Chondrocyte (in vitro differentiated cells): Measurements from ENCODE around the gene TMEM121B. TPM values are rescaled to one million over a fixed set of nuclear protein-coding genes. Genes with fewer than 3 reads are reported as not detected.

Experiments
- DNase-seq: peaks from one replicate; pipeline ENCODE4 v3.0.0; 2021; ENCODE audit warnings: mixed read lengths, low spot score
- H3K27ac Mint-ChIP-seq: one replicate; pipeline ENCODE4 v1.8.0; 2021; ENCODE audit warnings: mild to moderate bottlenecking, moderate library complexity, mixed read lengths; ENCODE audit not compliant: unreplicated experiment
- H3K27me3 Mint-ChIP-seq: 2 replicates; pipeline ENCODE4 v1.8.0; 2021; ENCODE audit warnings: low read depth, mixed read lengths
- H3K36me3 Mint-ChIP-seq: 2 replicates; pipeline ENCODE4 v1.8.0; 2021; ENCODE audit warnings: low read depth, mixed read lengths
- H3K4me1 Mint-ChIP-seq: 2 replicates; pipeline ENCODE4 v1.8.0; 2021; ENCODE audit warnings: low read depth, mild to moderate bottlenecking, mixed read lengths
- H3K4me3 Mint-ChIP-seq: one replicate; pipeline ENCODE4 v1.8.0; 2021; ENCODE audit warnings: mild to moderate bottlenecking, moderate library complexity, mixed read lengths; ENCODE audit not compliant: unreplicated experiment
- H3K9me3 Mint-ChIP-seq: 2 replicates; pipeline ENCODE4 v1.8.0; 2021; ENCODE audit warnings: low read depth, mixed read lengths
- CTCF ChIP-seq: fragments of 200-600 bp; sonication (generic); IDR thresholded peaks from 2 replicates; pipeline ENCODE4 v1.5.0; 2021; ENCODE audit warnings: antibody characterized with exemption, mild to moderate bottlenecking, moderate library complexity
- total RNA-seq: library from RNA; stranded (reverse); gene quantifications from 3 replicates; pipeline ENCODE4 v1.2.1, GENCODE V29; 2021

The TMEM121B gene
- total RNA-seq, 1 donor from 2014 or later, result 0.87 TPM

- Mint-ChIP-seq H3K27me3 (no peaks in the 10 kb centered on the region), H3K36me3 (peaks cover 39% of the 10 kb centered on the region), H3K4me1 (no peaks in the 10 kb centered on the region), H3K9me3 (no peaks in the 10 kb centered on the region), H3K4me3 (no peak overlapping the region), H3K27ac (no peak overlapping the region)
- DNase-seq, result no peak
- no peak for TF ChIP-seq CTCF
Measured at GRCh38 chr22:17100621-17101020, 20.5 kb downstream of the TMEM121B start.

GRCh38 chr22:17098379-17098819 lies 22.8 kb downstream of the TMEM121B start:
- no peak for TF ChIP-seq CTCF
- no peaks in the 10 kb centered on the region for H3K4me1 Mint-ChIP-seq
- H3K4me3 Mint-ChIP-seq, result no peak overlapping the region
- peaks cover 36% of the 10 kb centered on the region for H3K36me3 Mint-ChIP-seq
- DNase-seq, result no peak
- no peaks in the 10 kb centered on the region for H3K9me3 Mint-ChIP-seq
- no peaks in the 10 kb centered on the region for H3K27me3 Mint-ChIP-seq
- H3K27ac Mint-ChIP-seq, result no peak overlapping the region

- DNase-seq, result no peak
- H3K9me3 Mint-ChIP-seq, result no peaks in the 10 kb centered on the region
- no peak overlapping the region for H3K4me3 Mint-ChIP-seq
- no peaks in the 10 kb centered on the region for H3K4me1 Mint-ChIP-seq
- no peak overlapping the region for H3K27ac Mint-ChIP-seq
- no peak for TF ChIP-seq CTCF
- peaks cover 31% of the 10 kb centered on the region for H3K36me3 Mint-ChIP-seq
- H3K27me3 Mint-ChIP-seq, result no peaks in the 10 kb centered on the region
Measured at GRCh38 chr22:17097701-17098100, 23.5 kb downstream of the TMEM121B start.

- no peak for DNase-seq
- Mint-ChIP-seq H3K4me1 (no peaks in the 10 kb centered on the region), H3K4me3 (no peak overlapping the region), H3K9me3 (no peaks in the 10 kb centered on the region), H3K27me3 (no peaks in the 10 kb centered on the region), H3K36me3 (peaks cover 27% of the 10 kb centered on the region), H3K27ac (no peak overlapping the region)
- no peak for TF ChIP-seq CTCF
Measured at GRCh38 chr22:17097062-17097461, 24.1 kb downstream of the TMEM121B start.

GRCh38 chr22:17096071-17096470 lies 25.1 kb downstream of the TMEM121B start:
- H3K27me3 Mint-ChIP-seq, result no peaks in the 10 kb centered on the region
- no peak for DNase-seq
- no peaks in the 10 kb centered on the region for H3K4me1 Mint-ChIP-seq
- H3K9me3 Mint-ChIP-seq, result no peaks in the 10 kb centered on the region
- no peak overlapping the region for H3K4me3 Mint-ChIP-seq
- H3K27ac Mint-ChIP-seq, result no peak overlapping the region
- H3K36me3 Mint-ChIP-seq, result peaks cover 18% of the 10 kb centered on the region
- no peak for TF ChIP-seq CTCF
